Measurements from ENCODE around the gene CCDC146. TPM values are rescaled to one million over a fixed set of nuclear protein-coding genes. Genes with fewer than 3 reads are reported as not detected.
"Not testable (repeated sequence)": the region's sequence is repeated elsewhere in the genome, so short reads cannot be mapped to it uniquely, and the experiment has no call there.

Gene CCDC146
- total RNA-seq, 1 donor = 11.2 TPM

DNA sequence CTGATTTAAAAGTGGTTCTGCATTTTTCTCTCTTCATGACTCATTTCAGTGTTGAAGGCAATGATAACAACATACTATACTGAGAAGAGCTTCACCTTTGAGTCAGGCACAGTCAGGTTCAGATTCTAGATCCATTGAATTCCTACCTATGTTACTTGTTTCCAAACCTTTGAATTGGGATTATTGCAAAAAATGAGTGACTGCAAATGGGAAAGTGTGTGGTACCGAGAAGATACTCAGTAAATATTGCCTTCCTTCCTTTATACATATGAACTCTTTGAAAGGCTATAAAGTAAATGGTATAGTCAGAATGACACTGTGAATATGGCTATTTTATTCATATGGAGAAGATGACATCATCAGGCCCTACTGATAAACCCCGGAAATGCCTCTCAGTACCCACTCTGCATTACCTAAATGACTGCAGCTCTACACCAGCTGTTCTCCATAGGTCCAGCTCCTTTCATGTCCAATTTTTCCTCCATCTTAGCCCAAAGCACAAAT is 143.9 kb downstream of the CCDC146 start:
- H3K4me1 ChIP-seq (ENCODE audit: insufficient read depth, low read length) = peaks cover 20% of the 10 kb centered on the region
- H3K27me3 ChIP-seq (ENCODE audit: insufficient read depth, low read length) = no peaks in the 10 kb centered on the region
- H3K4me3 ChIP-seq (ENCODE audit: low read length) = no peak overlapping the region
- no peaks in the 10 kb centered on the region for H3K9me3 ChIP-seq (ENCODE audit: low read depth, low read length)

DNA sequence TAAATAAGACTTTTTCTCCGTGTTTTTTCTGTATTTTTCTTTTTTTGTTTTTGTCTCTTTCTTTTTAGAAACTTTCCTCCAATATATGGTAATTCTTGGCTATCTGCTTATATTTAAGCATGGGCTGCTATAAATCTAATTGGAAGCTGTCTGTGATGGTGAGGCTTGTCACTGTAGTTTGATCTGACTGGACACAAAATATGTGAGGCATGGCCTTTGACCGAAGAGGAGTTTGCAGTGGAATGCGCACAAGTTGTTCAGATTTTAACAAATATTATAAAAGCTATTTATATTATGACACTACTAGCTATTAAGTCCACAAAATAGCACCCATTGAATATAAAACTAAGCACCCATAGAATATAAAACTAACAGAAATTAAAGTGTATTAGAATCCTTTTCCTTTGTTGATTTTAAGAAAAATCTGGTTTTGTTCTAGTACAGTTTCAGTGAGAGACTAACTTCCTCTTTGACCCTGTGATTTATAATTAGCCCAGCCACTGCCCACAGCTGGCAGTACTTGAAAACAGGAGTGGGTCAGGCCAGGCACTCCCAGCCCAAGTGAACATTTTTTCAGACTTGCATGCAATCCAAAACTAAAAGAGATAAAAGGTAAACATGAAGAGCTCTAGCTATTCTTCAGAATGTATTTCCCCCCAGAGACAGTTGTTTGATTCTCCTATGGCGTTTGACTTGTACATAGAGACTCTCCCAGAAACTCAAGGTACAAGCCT is 147.1 kb downstream of the CCDC146 start:
- H3K4me3 ChIP-seq (ENCODE audit: low read length) = no peak overlapping the region
- peaks cover 8% of the 10 kb centered on the region for H3K4me1 ChIP-seq (ENCODE audit: insufficient read depth, low read length)
- no peaks in the 10 kb centered on the region for H3K27me3 ChIP-seq (ENCODE audit: insufficient read depth, low read length)
- H3K9me3 ChIP-seq (ENCODE audit: low read depth, low read length) = no peaks in the 10 kb centered on the region

DNA sequence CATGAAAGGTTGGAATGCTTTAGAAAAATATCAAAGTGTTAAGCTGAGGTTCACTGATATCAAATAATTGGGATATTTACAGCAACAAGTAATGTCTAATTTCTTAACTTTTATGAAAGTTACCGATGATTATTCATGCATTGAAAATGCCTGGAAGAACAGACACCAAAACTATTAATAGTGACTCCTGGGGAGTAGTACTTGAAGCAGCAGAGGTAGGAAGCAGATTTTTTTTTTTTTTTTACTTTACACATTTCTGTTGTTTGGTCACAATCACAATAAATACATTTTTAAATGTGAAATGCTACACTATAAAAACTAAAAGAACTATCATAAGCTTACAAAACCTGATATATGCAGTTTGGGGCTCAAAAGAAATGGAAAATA is 147.7 kb downstream of the CCDC146 start:
- H3K4me1 ChIP-seq (ENCODE audit: insufficient read depth, low read length) = peaks cover 8% of the 10 kb centered on the region
- no peaks in the 10 kb centered on the region for H3K27me3 ChIP-seq (ENCODE audit: insufficient read depth, low read length)
- H3K4me3 ChIP-seq (ENCODE audit: low read length) = no peak overlapping the region
- H3K9me3 ChIP-seq (ENCODE audit: low read depth, low read length) = no peaks in the 10 kb centered on the region

DNA sequence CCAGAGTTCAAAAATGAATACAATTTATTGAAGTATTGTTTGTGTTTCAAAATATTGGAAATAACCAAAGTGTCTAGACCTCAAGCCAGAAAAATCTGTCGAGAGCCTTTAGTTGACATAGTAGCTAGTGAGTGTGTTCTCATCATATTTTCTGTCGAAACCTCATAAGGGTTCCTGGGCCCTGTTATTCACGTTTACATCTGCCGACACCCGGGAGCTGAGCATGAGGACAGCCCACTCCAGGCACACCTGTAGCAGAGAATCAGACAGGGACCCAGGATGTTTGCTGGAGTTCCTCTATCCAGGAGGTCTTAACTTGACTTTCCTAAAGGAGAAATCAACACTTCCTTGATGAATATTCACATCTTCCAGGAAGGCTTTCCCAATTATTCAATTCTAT is 149.4 kb downstream of the CCDC146 start:
- Histone ChIP-seq H3K27me3 (ENCODE audit: insufficient read depth, low read length) (no peaks in the 10 kb centered on the region), H3K9me3 (ENCODE audit: low read depth, low read length) (no peaks in the 10 kb centered on the region), H3K4me1 (ENCODE audit: insufficient read depth, low read length) (peaks cover 22% of the 10 kb centered on the region), H3K4me3 (ENCODE audit: low read length) (no peak overlapping the region)

DNA sequence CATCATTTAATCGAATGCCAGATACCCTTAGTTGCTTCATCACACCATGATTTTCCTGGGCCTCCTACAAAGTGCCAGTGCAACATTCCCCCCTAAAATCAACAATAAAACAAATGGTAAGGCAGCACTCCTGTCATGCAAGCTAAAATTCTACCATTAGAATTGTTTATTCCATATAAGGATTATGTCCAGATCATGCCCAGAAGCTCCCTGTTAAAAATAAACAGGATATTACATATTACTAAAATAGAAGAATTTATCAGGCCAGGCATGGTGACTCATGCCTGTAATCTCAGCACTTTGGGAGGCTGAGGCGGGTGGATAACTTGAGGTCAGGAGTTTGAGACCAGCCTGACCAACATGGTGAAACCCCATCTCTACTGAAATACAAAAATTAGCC is 153.2 kb downstream of the CCDC146 start:
- not testable (repeated sequence) for H3K4me3 ChIP-seq (ENCODE audit: low read length); H3K9me3 ChIP-seq (ENCODE audit: low read depth, low read length); H3K27me3 ChIP-seq (ENCODE audit: insufficient read depth, low read length)
- H3K4me1 ChIP-seq (ENCODE audit: insufficient read depth, low read length) = peaks cover 14% of the 10 kb centered on the region

DNA sequence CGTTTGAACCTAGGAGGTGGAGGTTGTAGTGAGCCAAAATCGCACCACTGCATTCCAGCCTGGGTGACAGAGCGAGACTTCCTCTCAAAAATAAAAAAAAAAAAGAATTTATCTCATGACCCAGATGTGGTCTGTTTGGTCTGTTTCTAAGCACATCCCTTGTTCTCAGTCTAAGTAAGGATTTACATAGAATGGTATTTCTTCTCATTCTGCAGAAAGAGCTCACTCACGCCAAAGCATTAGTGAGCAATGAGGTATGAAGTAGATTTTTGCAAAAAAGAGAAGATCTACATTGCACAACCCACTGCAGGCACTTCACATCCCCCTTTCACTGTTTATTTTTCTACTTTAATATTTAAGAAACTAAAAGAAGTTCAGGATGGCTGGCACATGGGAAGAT is 153.7 kb downstream of the CCDC146 start:
- no peaks in the 10 kb centered on the region for H3K9me3 ChIP-seq (ENCODE audit: low read depth, low read length)
- H3K4me1 ChIP-seq (ENCODE audit: insufficient read depth, low read length) = peaks cover 14% of the 10 kb centered on the region
- H3K27me3 ChIP-seq (ENCODE audit: insufficient read depth, low read length) = no peaks in the 10 kb centered on the region
- no peak overlapping the region for H3K4me3 ChIP-seq (ENCODE audit: low read length)

DNA sequence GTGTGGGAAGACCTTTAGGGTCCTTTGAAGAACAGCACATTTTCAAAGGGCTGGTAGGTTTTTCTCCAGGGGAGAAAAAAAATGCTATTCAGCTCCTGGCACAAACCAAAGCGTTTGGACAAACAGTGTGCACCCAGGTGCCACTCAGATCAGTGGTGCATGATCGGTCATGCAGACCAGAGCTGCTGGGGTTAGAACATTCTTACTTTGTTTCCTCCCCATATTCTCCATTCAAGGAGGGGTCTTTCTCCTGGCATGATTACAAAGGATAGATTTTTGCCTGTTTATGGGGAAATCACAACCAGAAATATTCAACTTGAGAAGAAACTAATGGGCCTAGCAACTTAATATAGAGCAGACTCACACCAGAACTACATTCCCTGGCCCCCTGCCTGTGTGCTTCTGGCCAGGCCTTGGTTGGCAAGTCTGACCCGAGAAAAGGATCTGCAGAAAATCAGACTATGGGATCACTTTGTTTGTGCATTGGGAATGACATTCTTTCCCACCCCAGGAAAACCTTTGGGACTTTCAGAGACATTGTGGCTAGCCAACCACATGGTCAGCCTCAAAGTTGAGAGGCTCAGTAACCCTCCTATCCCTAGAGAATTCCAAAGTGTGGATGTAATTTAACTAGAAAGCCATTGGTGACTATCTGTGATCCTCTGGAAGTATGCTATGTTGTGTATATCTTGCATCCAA is 159.5 kb downstream of the CCDC146 start:
- Histone ChIP-seq H3K4me3 (ENCODE audit: low read length) (no peak overlapping the region), H3K9me3 (ENCODE audit: low read depth, low read length) (no peaks in the 10 kb centered on the region), H3K27me3 (ENCODE audit: insufficient read depth, low read length) (no peaks in the 10 kb centered on the region), H3K4me1 (ENCODE audit: insufficient read depth, low read length) (no peaks in the 10 kb centered on the region)

DNA sequence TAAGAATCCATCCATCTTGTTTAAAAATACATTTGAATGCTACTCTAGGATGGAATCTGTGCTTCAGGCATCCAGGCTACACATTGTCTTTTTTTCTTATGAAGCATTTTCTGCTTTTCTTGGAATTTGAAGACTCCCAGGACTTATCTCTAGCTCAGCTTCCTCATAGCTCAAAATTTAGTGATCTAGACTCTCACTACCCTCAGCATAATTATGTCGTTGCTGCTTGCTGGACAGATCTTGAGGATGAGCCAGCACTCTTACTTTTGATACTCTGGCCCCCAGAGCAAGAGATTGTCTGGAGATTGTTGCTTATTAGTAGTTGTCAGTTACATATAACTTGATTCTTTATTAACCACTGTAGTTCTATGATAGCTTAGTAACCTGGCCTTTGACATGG is 160.5 kb downstream of the CCDC146 start:
- no peaks in the 10 kb centered on the region for H3K27me3 ChIP-seq (ENCODE audit: insufficient read depth, low read length)
- no peaks in the 10 kb centered on the region for H3K4me1 ChIP-seq (ENCODE audit: insufficient read depth, low read length)
- no peak overlapping the region for H3K4me3 ChIP-seq (ENCODE audit: low read length)
- no peaks in the 10 kb centered on the region for H3K9me3 ChIP-seq (ENCODE audit: low read depth, low read length)

DNA sequence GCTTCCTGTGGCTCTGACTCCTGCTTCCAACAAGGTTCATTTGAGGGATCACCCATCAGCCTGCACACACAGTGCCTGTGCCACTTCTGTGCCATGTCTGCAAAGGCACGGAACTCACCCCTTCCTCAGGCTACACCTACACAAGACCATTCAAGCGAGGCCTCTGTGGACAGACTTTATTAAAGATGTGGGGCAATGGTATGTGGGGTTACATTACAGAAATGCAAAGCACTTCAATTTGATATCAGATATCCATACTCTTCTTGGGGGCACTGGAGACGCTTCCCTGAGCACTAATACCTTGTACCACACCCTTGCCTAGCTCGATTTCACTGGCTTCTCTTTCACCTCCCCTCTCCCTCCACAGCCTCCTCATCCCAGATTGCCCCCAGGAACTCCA is 161.6 kb downstream of the CCDC146 start:
- Histone ChIP-seq H3K9me3 (ENCODE audit: low read depth, low read length) (no peaks in the 10 kb centered on the region), H3K27me3 (ENCODE audit: insufficient read depth, low read length) (no peaks in the 10 kb centered on the region), H3K4me1 (ENCODE audit: insufficient read depth, low read length) (peaks cover 10% of the 10 kb centered on the region), H3K4me3 (ENCODE audit: low read length) (no peak overlapping the region)

DNA sequence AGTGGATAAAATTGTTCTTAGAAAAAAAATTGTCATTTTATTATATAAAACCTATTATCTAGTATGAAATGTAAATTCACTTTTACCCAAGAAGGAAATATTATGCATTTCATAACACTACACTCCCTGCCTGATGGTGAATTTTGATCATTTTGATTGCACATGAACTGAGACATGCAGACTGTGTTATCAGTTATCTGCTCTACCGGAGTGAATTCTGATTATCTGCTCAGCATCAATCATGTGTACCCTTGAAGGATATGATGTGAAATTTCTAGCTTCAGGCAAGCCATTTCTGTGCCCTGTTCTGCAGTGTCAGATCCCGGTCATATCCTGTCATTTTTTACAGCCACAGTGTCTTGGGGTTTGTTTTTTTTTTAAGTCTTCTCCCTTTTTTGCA is 162.2 kb downstream of the CCDC146 start:
- Histone ChIP-seq H3K27me3 (ENCODE audit: insufficient read depth, low read length) (no peaks in the 10 kb centered on the region), H3K4me3 (ENCODE audit: low read length) (no peak overlapping the region), H3K4me1 (ENCODE audit: insufficient read depth, low read length) (peaks cover 14% of the 10 kb centered on the region), H3K9me3 (ENCODE audit: low read depth, low read length) (no peaks in the 10 kb centered on the region)

DNA sequence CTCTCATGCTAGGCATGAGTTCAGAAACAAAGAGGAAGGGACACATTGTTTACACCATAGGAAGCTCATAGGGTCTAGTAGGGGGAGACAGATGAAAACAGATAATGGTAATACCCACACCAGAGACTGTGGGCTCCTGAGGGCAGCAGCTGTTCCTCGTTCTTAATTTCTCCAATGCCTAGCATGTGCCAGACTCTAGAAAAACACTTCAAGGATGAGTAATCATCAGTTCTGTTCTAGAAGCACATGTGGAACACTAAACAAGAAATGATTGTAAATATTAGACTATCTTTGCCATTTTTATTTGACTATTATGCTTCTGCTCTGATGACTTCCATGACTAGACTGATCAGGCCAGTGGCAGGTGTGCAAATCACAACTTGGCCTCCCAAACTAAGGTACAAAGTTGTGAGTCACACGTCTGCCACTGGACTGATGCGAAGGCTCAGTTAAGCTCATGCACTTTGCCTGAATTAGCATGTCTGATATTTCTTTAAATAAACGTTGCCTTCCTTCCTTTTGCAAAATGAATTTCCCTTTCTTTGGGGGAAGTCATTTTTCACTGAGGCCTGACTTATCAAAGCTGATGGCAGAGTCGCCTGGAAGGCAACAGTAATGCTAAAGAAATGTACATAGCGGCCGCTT is 166.4 kb downstream of the CCDC146 start:
- Histone ChIP-seq H3K27me3 (ENCODE audit: insufficient read depth, low read length) (no peaks in the 10 kb centered on the region), H3K9me3 (ENCODE audit: low read depth, low read length) (no peaks in the 10 kb centered on the region), H3K4me3 (ENCODE audit: low read length) (no peak overlapping the region), H3K4me1 (ENCODE audit: insufficient read depth, low read length) (peaks cover 14% of the 10 kb centered on the region)

DNA sequence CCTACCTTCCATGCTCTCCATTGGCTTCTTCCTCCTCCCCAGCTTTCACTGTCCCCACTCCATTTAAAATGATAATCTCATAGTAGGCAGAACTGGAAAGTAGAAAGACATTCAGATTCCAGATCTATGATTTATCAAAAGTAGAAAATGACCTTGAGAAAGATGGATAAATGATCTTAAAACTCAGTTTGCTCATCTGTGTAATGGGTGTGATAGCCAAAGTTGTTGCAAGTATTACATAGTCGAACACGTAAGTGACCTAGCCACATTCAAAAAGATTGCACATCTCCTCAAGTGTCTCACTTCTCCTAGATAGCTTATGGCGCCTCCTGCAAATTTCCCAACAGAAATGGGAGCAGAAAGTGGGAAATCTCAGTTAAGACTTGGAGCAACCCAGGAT is 167.0 kb downstream of the CCDC146 start:
- Histone ChIP-seq H3K27me3 (ENCODE audit: insufficient read depth, low read length) (no peaks in the 10 kb centered on the region), H3K4me1 (ENCODE audit: insufficient read depth, low read length) (peaks cover 14% of the 10 kb centered on the region), H3K4me3 (ENCODE audit: low read length) (no peak overlapping the region), H3K9me3 (ENCODE audit: low read depth, low read length) (no peaks in the 10 kb centered on the region)

DNA sequence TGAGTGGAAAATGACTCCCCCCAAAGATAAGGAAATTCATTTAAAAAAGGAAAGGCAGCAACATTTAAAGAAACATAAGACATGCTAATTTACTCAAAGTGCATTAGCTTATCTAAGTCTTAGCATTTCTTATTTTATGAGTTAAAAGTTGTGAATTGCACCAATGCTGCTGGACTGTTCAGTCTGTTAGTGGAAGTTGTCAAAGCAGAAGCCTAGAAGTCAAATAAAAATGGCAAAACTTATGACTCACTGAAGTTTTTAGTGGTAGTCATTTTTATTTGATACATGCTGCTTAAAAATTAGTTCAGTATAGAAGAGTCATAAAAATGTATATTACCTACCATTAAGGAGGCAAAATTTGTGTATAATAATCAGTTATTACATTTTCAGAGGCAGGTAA is 168.0 kb downstream of the CCDC146 start:
- H3K9me3 ChIP-seq (ENCODE audit: low read depth, low read length) = no peaks in the 10 kb centered on the region
- H3K4me3 ChIP-seq (ENCODE audit: low read length) = no peak overlapping the region
- no peaks in the 10 kb centered on the region for H3K27me3 ChIP-seq (ENCODE audit: insufficient read depth, low read length)
- peaks cover 14% of the 10 kb centered on the region for H3K4me1 ChIP-seq (ENCODE audit: insufficient read depth, low read length)

DNA sequence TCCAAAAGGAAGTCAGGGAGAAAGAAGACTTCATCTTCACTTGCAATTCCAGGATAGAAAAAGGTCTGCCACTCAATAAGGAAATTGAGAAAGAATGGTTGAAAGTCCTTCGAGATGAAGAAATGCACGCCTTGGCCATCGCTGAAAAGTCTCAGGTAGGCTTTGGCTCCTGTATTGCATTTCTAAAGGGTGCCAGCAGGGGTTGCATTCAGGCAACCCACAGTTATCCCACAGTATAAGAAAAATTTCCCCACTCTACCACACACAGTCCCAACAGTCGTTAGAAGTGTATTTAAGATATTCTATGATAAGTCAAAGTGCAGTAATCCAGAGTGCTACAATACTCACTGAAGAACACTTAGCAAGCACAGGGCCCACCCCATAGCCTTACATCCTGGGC is 170.6 kb downstream of the CCDC146 start:
- no peaks in the 10 kb centered on the region for H3K27me3 ChIP-seq (ENCODE audit: insufficient read depth, low read length)

DNA sequence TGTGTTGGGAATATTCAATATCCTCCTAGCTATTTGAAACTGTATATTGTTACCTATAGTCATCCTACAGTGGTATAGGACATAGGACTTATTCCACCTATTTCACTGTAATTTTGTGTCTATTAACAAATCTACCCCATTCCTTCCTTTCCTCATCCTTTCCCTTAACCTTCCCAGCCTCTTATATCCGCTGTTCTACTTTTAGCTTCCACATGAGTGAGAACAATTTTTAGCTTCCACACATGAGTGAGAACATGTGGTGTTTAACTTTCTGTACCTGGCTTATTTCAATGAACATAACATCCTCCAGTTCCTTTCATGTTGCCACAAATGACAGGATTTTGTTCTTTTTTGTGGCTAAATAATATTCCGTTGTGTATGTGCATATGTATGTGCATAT is 173.1 kb downstream of the CCDC146 start:
- H3K4me3 ChIP-seq (ENCODE audit: low read length) = no peak overlapping the region
- H3K27me3 ChIP-seq (ENCODE audit: insufficient read depth, low read length) = no peaks in the 10 kb centered on the region
- H3K9me3 ChIP-seq (ENCODE audit: low read depth, low read length) = no peaks in the 10 kb centered on the region
- H3K4me1 ChIP-seq (ENCODE audit: insufficient read depth, low read length) = no peaks in the 10 kb centered on the region

More for the DNA sequence above, 170.6 kb downstream of the CCDC146 start:
- Histone ChIP-seq H3K9me3 (ENCODE audit: low read depth, low read length) (no peaks in the 10 kb centered on the region), H3K4me3 (ENCODE audit: low read length) (no peak overlapping the region), H3K4me1 (ENCODE audit: insufficient read depth, low read length) (peaks cover 12% of the 10 kb centered on the region)

Measured in mononuclear cell (primary cell).